HEK293 (cell line): ENCODE data around the gene SOAT2.

ENCODE experiments used
- CTCF ChIA-PET: fragments of 350-600 bp; formaldehyde crosslinking; extraction: SDS; loops from one replicate; lab custom pipeline; 2021; ENCODE audit warnings: antibody characterized with exemption; lab: Yijun Ruan, JAX
- POLR2A ChIA-PET: fragments of 300-600 bp; formaldehyde crosslinking; extraction: SDS; loops from one replicate; lab custom pipeline; 2020; ENCODE audit warnings: antibody characterized with exemption, inconsistent platforms; lab: Yijun Ruan, JAX
- H3K27ac ChIP-seq: fragments of 200-500 bp; sonication (Bioruptor generic); 2 replicates; pipeline ENCODE4 v1.5.1; 2014; ENCODE audit warnings: low read depth, low read length, control low read depth, inconsistent platforms; ENCODE audit errors: extremely low read depth
- H3K36me3 ChIP-seq, 2 experiments: fragments of 200-500 bp in 1 of 2; sonication (Bioruptor generic) in 1 of 2; 1 replicate in 1 of 2; 2 replicates in 1 of 2; pipeline ENCODE4 v1.5.1; 2014 to 2017; ENCODE audit warnings: inconsistent platforms in 2 of 2, low read length in 2 of 2; ENCODE audit not compliant: control insufficient read depth in 2 of 2, insufficient read depth in 1 of 2
- H3K4me1 ChIP-seq: fragments of 200-500 bp; sonication (Bioruptor generic); 2 replicates; pipeline ENCODE4 v1.5.1; 2014; ENCODE audit warnings: mild to moderate bottlenecking, low read length, inconsistent platforms; ENCODE audit not compliant: control insufficient read depth, insufficient read depth
- H3K4me3 ChIP-seq: 2 replicates; pipeline ENCODE4 v1.5.1; 2011; ENCODE audit warnings: low read depth, mild to moderate bottlenecking, control low read depth, low read length, moderate library complexity
- H3K9me3 ChIP-seq: fragments of 200-500 bp; sonication (Bioruptor generic); 2 replicates; pipeline ENCODE4 v1.5.1; 2014; ENCODE audit warnings: low read depth, low read length, inconsistent platforms; ENCODE audit not compliant: control insufficient read depth, insufficient read depth
- ELK4 ChIP-seq: IDR thresholded peaks from 2 replicates; pipeline ENCODE4 v1.6.1; 2011; ENCODE audit warnings: mild to moderate bottlenecking, low read depth, low read length, borderline replicate concordance
- GLIS2 ChIP-seq: fragments of 450-650 bp; formaldehyde crosslinking; IDR thresholded peaks from 2 replicates; pipeline ENCODE4 v1.5.1; 2016; ENCODE audit warnings: missing biosample characterization, missing genetic modification characterization
- HOXA7 ChIP-seq: sonication (generic); formaldehyde crosslinking; IDR thresholded peaks from 2 replicates; pipeline ENCODE4 v1.8.1; 2022; ENCODE audit warnings: missing genetic modification reagents, borderline replicate concordance
- KLF8 ChIP-seq: fragments of 450-650 bp; formaldehyde crosslinking; IDR thresholded peaks from 2 replicates; pipeline ENCODE4 v1.5.1; 2016; ENCODE audit warnings: missing biosample characterization, missing genetic modification characterization
- PBX3 ChIP-seq: sonication (generic); formaldehyde crosslinking; IDR thresholded peaks from 2 replicates; pipeline ENCODE4 v1.8.1; 2022; ENCODE audit warnings: mild to moderate bottlenecking, moderate library complexity, missing genetic modification reagents
- SALL2 ChIP-seq: fragments of 450-650 bp; formaldehyde crosslinking; IDR thresholded peaks from 2 replicates; pipeline ENCODE4 v1.5.0; 2017; ENCODE audit warnings: missing biosample characterization, mild to moderate bottlenecking, missing genetic modification characterization, borderline replicate concordance
- WT1 ChIP-seq: fragments of 450-650 bp; formaldehyde crosslinking; IDR thresholded peaks from 2 replicates; pipeline ENCODE4 v1.5.1; 2016; ENCODE audit warnings: missing biosample characterization, missing genetic modification characterization
- ZBTB21 ChIP-seq: fragments of 450-650 bp; formaldehyde crosslinking; IDR thresholded peaks from 2 replicates; pipeline ENCODE4 v1.5.1; 2017; ENCODE audit warnings: missing biosample characterization, missing genetic modification characterization
- ZFP3 ChIP-seq: fragments of 450-650 bp; formaldehyde crosslinking; IDR thresholded peaks from 2 replicates; pipeline ENCODE4 v1.5.1; 2016; ENCODE audit warnings: low read depth, missing biosample characterization, missing genetic modification characterization
- ZIC2 ChIP-seq: fragments of 450-650 bp; formaldehyde crosslinking; IDR thresholded peaks from 2 replicates; pipeline ENCODE4 v1.5.1; 2016; ENCODE audit warnings: missing biosample characterization, missing genetic modification characterization
- ZNF148 ChIP-seq: fragments of 450-650 bp; formaldehyde crosslinking; IDR thresholded peaks from 2 replicates; pipeline ENCODE4 v1.5.0; 2017; ENCODE audit warnings: missing biosample characterization, missing genetic modification characterization, borderline replicate concordance
- ZNF221 ChIP-seq: fragments of 450-650 bp; formaldehyde crosslinking; IDR thresholded peaks from 2 replicates; pipeline ENCODE4 v1.5.1; 2017; ENCODE audit warnings: missing biosample characterization, missing genetic modification characterization, borderline replicate concordance
- ZNF23 ChIP-seq: fragments of 450-650 bp; formaldehyde crosslinking; IDR thresholded peaks from 2 replicates; pipeline ENCODE4 v1.5.1; 2016; ENCODE audit warnings: missing biosample characterization, missing genetic modification characterization, borderline replicate concordance
- ZNF274 ChIP-seq, 2 experiments: fragments of 200-500 bp in 1 of 2; fragments of 450-650 bp in 1 of 2; sonication (Bioruptor generic) in 1 of 2; formaldehyde crosslinking in 1 of 2; IDR thresholded peaks; 2 replicates each; pipeline versions ENCODE4 v1.5.1 to v1.6.1; 2014 to 2016; ENCODE audit warnings: borderline replicate concordance in 1 of 2, inconsistent platforms in 1 of 2, low read length in 1 of 2, missing biosample characterization in 1 of 2, missing genetic modification characterization in 1 of 2
- ZNF280C ChIP-seq: fragments of 450-650 bp; formaldehyde crosslinking; IDR thresholded peaks from 2 replicates; pipeline ENCODE4 v1.5.1; 2016; ENCODE audit warnings: missing biosample characterization, missing genetic modification characterization
- ZNF324 ChIP-seq: fragments of 450-650 bp; formaldehyde crosslinking; IDR thresholded peaks from 2 replicates; pipeline ENCODE4 v1.5.1; 2016; ENCODE audit warnings: missing biosample characterization, missing genetic modification characterization
- ZNF558 ChIP-seq: fragments of 450-650 bp; formaldehyde crosslinking; IDR thresholded peaks from 2 replicates; pipeline ENCODE4 v1.5.1; 2016; ENCODE audit warnings: missing biosample characterization, missing genetic modification characterization
- ZNF560 ChIP-seq: fragments of 450-650 bp; formaldehyde crosslinking; IDR thresholded peaks from 2 replicates; pipeline ENCODE4 v1.5.1; 2017; ENCODE audit warnings: missing biosample characterization, missing genetic modification characterization, borderline replicate concordance
- ZNF580 ChIP-seq: fragments of 450-650 bp; formaldehyde crosslinking; IDR thresholded peaks from 2 replicates; pipeline ENCODE4 v1.5.1; 2016; ENCODE audit warnings: missing biosample characterization, missing genetic modification characterization
- ZNF610 ChIP-seq: fragments of 450-650 bp; formaldehyde crosslinking; IDR thresholded peaks from 2 replicates; pipeline ENCODE4 v1.5.1; 2016; ENCODE audit warnings: missing biosample characterization, missing genetic modification characterization, borderline replicate concordance
- ZNF624 ChIP-seq: fragments of 450-650 bp; formaldehyde crosslinking; IDR thresholded peaks from 2 replicates; pipeline ENCODE4 v1.5.1; 2017; ENCODE audit warnings: missing biosample characterization, missing genetic modification characterization
- ZNF843 ChIP-seq: fragments of 450-650 bp; formaldehyde crosslinking; IDR thresholded peaks from 2 replicates; pipeline ENCODE4 v1.5.1; 2016; ENCODE audit warnings: missing biosample characterization, missing genetic modification characterization
- ZSCAN5A ChIP-seq: fragments of 450-650 bp; formaldehyde crosslinking; IDR thresholded peaks from 2 replicates; pipeline ENCODE4 v1.5.1; 2016; ENCODE audit warnings: missing biosample characterization, missing genetic modification characterization
- ZXDB ChIP-seq: fragments of 450-650 bp; formaldehyde crosslinking; IDR thresholded peaks from 2 replicates; pipeline ENCODE4 v1.5.1; 2016; ENCODE audit warnings: missing biosample characterization, missing genetic modification characterization

SOAT2 gene

GRCh38 chr12:53060721-53061276 lies 42.5 kb upstream of the SOAT2 start:
- ChIA-PET POLR2A (interaction anchor here (1.3 to 1.7 kb wide), 2 partner anchors 19 to 37 kb away, joined by 4 to 7 read pairs; partner anchors contain the start of genes IGFBP6 and SPRYD3), CTCF (interaction anchor here (0.7 to 11.5 kb wide), 4 partner anchors 10 to 86 kb away, joined by 3 to 264 read pairs (median 4); partner anchors contain the start of genes IGFBP6 and SOAT2)
- Histone ChIP-seq H3K9me3 (no peaks in the 10 kb centered on the region), H3K4me1 (peaks cover 6% of the 10 kb centered on the region), H3K36me3 (peaks cover 0 to 47% of the 10 kb centered on the region in 2 experiments; a peak in 1 of 3 replicates), H3K4me3 (no peak overlapping the region), H3K27ac (no peak overlapping the region)
- TF ChIP-seq ZNF580 (tag by site-specific recombination) = no peak
- TF ChIP-seq GLIS2 (tag by site-specific recombination) = peak; percentile 22; the same call in 1 of the 2 replicates

GRCh38 chr12:53061404-53062010 lies 41.8 kb upstream of the SOAT2 start:
- ChIA-PET CTCF (interaction anchor here (0.6 to 11.5 kb wide), 10 partner anchors 8 to 88 kb away, joined by 3 to 264 read pairs (median 4); partner anchors contain the start of genes IGFBP6 and SOAT2), POLR2A (interaction anchor here (0.6 to 1.7 kb wide), 4 partner anchors 18 to 56 kb away, joined by 3 to 7 read pairs (median 6); partner anchors contain the start of genes EIF4B, IGFBP6 and SPRYD3)
- peaks cover 6% of the 10 kb centered on the region for H3K4me1 ChIP-seq
- peaks cover 0 to 48% of the 10 kb centered on the region in 2 experiments; a peak in 1 of 3 replicates for H3K36me3 ChIP-seq
- no peak overlapping the region for H3K27ac ChIP-seq
- no peak overlapping the region for H3K4me3 ChIP-seq
- H3K9me3 ChIP-seq = no peaks in the 10 kb centered on the region
- no peak for TF ChIP-seq ZNF843
- no peak for TF ChIP-seq ZNF560 (tag by site-specific recombination)
- no peak for TF ChIP-seq ZNF324 (tag by site-specific recombination)
- peak; percentile 87 for TF ChIP-seq ZIC2
- TF ChIP-seq ZXDB = no peak
- TF ChIP-seq ZNF221 (tag by site-specific recombination) = no peak
- TF ChIP-seq ZNF274 (IDR thresholded peaks at IDR 0.05; ENCODE audit: low read length) = no peak
- no peak for TF ChIP-seq ZNF274 (tag by site-specific recombination; IDR thresholded peaks at IDR 0.05; ENCODE audit: borderline replicate concordance)
- no peak for TF ChIP-seq ZNF624 (tag by site-specific recombination)
- TF ChIP-seq SALL2 (tag by site-specific recombination) = no peak
- TF ChIP-seq ZNF280C (tag by site-specific recombination) = no peak
- TF ChIP-seq ELK4 = no peak
- no peak for TF ChIP-seq KLF8
- no peak for TF ChIP-seq ZNF610
- no peak for TF ChIP-seq ZBTB21 (tag by site-specific recombination)
- TF ChIP-seq PBX3 (CRISPR knock-in tag) = no peak
- no peak for TF ChIP-seq ZNF558 (tag by site-specific recombination)
- no peak for TF ChIP-seq HOXA7 (CRISPR knock-in tag)
- TF ChIP-seq ZNF23 (tag by site-specific recombination) = no peak
- TF ChIP-seq ZFP3 (tag by site-specific recombination) = no peak
- no peak for TF ChIP-seq ZNF148 (tag by site-specific recombination)
- TF ChIP-seq ZSCAN5A (tag by site-specific recombination) = no peak
- TF ChIP-seq WT1 (tag by site-specific recombination) = no peak
